ENCODE results near the gene CAMKMT. TPM values are rescaled to one million over a fixed set of nuclear protein-coding genes. Genes with fewer than 3 reads are reported as not detected.
"Not testable (repeated sequence)": the region's sequence is repeated elsewhere in the genome, so short reads cannot be mapped to it uniquely, and the experiment has no call there.

Gene CAMKMT
- total RNA-seq, 1 donor from 2014 or later, result 5.6 TPM

GRCh38 chr2:44480068-44480467 lies 118.3 kb downstream of the CAMKMT start:
- DNase-seq (ENCODE audit: low spot score), result no peak
- intact Hi-C loops (cut with DNase I), result no loop called here

GRCh38 chr2:44487052-44487451 lies 125.3 kb downstream of the CAMKMT start:
- intact Hi-C loops (cut with DNase I), result no loop called here
- DNase-seq (ENCODE audit: low spot score), result no peak

- intact Hi-C loops (cut with DNase I), result no loop called here
- DNase-seq (ENCODE audit: low spot score), result no peak
Measured at GRCh38 chr2:44490726-44491125, 129.0 kb downstream of the CAMKMT start.

GRCh38 chr2:44494006-44494405 lies 132.3 kb downstream of the CAMKMT start:
- intact Hi-C loops (cut with DNase I), result no loop called here
- DNase-seq (ENCODE audit: low spot score), result no peak

GRCh38 chr2:44495035-44495434 lies 133.3 kb downstream of the CAMKMT start:
- no peak for DNase-seq (ENCODE audit: low spot score)
- intact Hi-C loops (cut with DNase I), result no loop called here

- no peak for DNase-seq (ENCODE audit: low spot score)
- intact Hi-C loops (cut with DNase I), result no loop called here
Measured at GRCh38 chr2:44495544-44495943, 133.8 kb downstream of the CAMKMT start.

GRCh38 chr2:44496130-44496529 lies 134.4 kb downstream of the CAMKMT start:
- no peak for DNase-seq (ENCODE audit: low spot score)
- intact Hi-C loops (cut with DNase I), result no loop called here

GRCh38 chr2:44498551-44498950 lies 136.8 kb downstream of the CAMKMT start:
- intact Hi-C loops (cut with DNase I), result no loop called here

GRCh38 chr2:44505664-44506063 lies 143.9 kb downstream of the CAMKMT start:
- DNase-seq (ENCODE audit: low spot score); intact Hi-C loops (cut with DNase I): not testable (repeated sequence)

More at GRCh38 chr2:44498551-44498950, 136.8 kb downstream of the CAMKMT start:
- no peak for DNase-seq (ENCODE audit: low spot score)

- DNase-seq (ENCODE audit: low spot score), result no peak
- intact Hi-C loops (cut with DNase I), result no loop called here
Measured at GRCh38 chr2:44510246-44510645, 148.5 kb downstream of the CAMKMT start.

- intact Hi-C loops (cut with DNase I), result no loop called here
- DNase-seq (ENCODE audit: low spot score), result no peak
Measured at GRCh38 chr2:44515416-44515815, 153.7 kb downstream of the CAMKMT start.

- intact Hi-C loops (cut with DNase I), result no loop called here
- DNase-seq (ENCODE audit: low spot score), result no peak
Measured at GRCh38 chr2:44519026-44519425, 157.3 kb downstream of the CAMKMT start.

- intact Hi-C loops (cut with DNase I), result no loop called here
- no peak for DNase-seq (ENCODE audit: low spot score)
Measured at GRCh38 chr2:44522846-44523245, 161.1 kb downstream of the CAMKMT start.

GRCh38 chr2:44524347-44524926 lies 162.7 kb downstream of the CAMKMT start:
- intact Hi-C loops (cut with DNase I), result no loop called here
- DNase-seq (ENCODE audit: low spot score), result no peak

- no peak for DNase-seq (ENCODE audit: low spot score)
- intact Hi-C loops (cut with DNase I), result no loop called here
Measured at GRCh38 chr2:44526352-44526751, 164.6 kb downstream of the CAMKMT start.

GRCh38 chr2:44528595-44528994 lies 166.8 kb downstream of the CAMKMT start:
- intact Hi-C loops (cut with DNase I), result no loop called here
- no peak for DNase-seq (ENCODE audit: low spot score)

- intact Hi-C loops (cut with DNase I), result no loop called here
- no peak for DNase-seq (ENCODE audit: low spot score)
Measured at GRCh38 chr2:44529448-44529847, 167.7 kb downstream of the CAMKMT start.

GRCh38 chr2:44531289-44531688 lies 169.5 kb downstream of the CAMKMT start:
- no peak for DNase-seq (ENCODE audit: low spot score)
- intact Hi-C loops (cut with DNase I), result no loop called here

GRCh38 chr2:44532031-44532430 lies 170.3 kb downstream of the CAMKMT start:
- intact Hi-C loops (cut with DNase I), result no loop called here
- DNase-seq (ENCODE audit: low spot score), result no peak

- intact Hi-C loops (cut with DNase I), result no loop called here
- no peak for DNase-seq (ENCODE audit: low spot score)
Measured at GRCh38 chr2:44533508-44533907, 171.8 kb downstream of the CAMKMT start.

- no peak for DNase-seq (ENCODE audit: low spot score)
- intact Hi-C loops (cut with DNase I), result no loop called here
Measured at GRCh38 chr2:44535376-44535775, 173.6 kb downstream of the CAMKMT start.

- DNase-seq (ENCODE audit: low spot score), result no peak
- intact Hi-C loops (cut with DNase I), result no loop called here
Measured at GRCh38 chr2:44537264-44537663, 175.5 kb downstream of the CAMKMT start.

Measured in cardiac septum (tissue), 1 donor.